MCF 10A (cell line): ENCODE data around the gene DPCD. TPM values are rescaled to one million over a fixed set of nuclear protein-coding genes. Genes with fewer than 3 reads are reported as not detected.

Source experiments
- BruUV-seq: library from RNA; stranded (reverse); fragments of 400-500 nt; replicated peaks from 2 replicates; lab custom pipeline; 2021; lab: Mats Ljungman, UMichigan
- CTCF ChIA-PET: fragments of 300-600 bp; sonication (Branson Sonifier 250); formaldehyde crosslinking; extraction: SDS; loops from one replicate; lab custom pipeline; 2021; ENCODE audit warnings: antibody characterized with exemption, inconsistent platforms; lab: Yijun Ruan, JAX
- POLR2A ChIA-PET: fragments of 300-600, 350-650 bp; sonication (Branson Sonifier 250); formaldehyde crosslinking; extraction: SDS; loops from one replicate; lab custom pipeline; 2020; ENCODE audit warnings: antibody characterized with exemption, inconsistent platforms; lab: Yijun Ruan, JAX
- DNase-seq: peaks from one replicate; pipeline ENCODE4 v3.0.0-alpha.2; 2018; ENCODE audit not compliant: unreplicated experiment
- H3K27ac Mint-ChIP-seq: one replicate; pipeline ENCODE4 v1.8.0; 2022; ENCODE audit warnings: mild to moderate bottlenecking, low read depth, mixed read lengths; ENCODE audit not compliant: unreplicated experiment
- H3K27me3 Mint-ChIP-seq: one replicate; pipeline ENCODE4 v1.8.0; 2022; ENCODE audit warnings: mixed read lengths; ENCODE audit not compliant: insufficient read depth, unreplicated experiment
- H3K36me3 Mint-ChIP-seq: one replicate; pipeline ENCODE4 v1.8.0; 2022; ENCODE audit warnings: mild to moderate bottlenecking, moderate library complexity, mixed read lengths; ENCODE audit not compliant: insufficient read depth, unreplicated experiment
- H3K4me1 Mint-ChIP-seq: one replicate; pipeline ENCODE4 v1.8.0; 2022; ENCODE audit warnings: mixed read lengths; ENCODE audit not compliant: insufficient read depth, unreplicated experiment
- H3K4me3 Mint-ChIP-seq: one replicate; pipeline ENCODE4 v1.8.0; 2022; ENCODE audit warnings: mild to moderate bottlenecking, moderate library complexity, mixed read lengths; ENCODE audit not compliant: unreplicated experiment
- H3K9me3 Mint-ChIP-seq: one replicate; pipeline ENCODE4 v1.8.0; 2022; ENCODE audit warnings: mixed read lengths; ENCODE audit not compliant: unreplicated experiment
- CTCF ChIP-seq: fragments of 200-600 bp; IDR thresholded peaks from one replicate; pipeline ENCODE4 v1.8.0; 2022; ENCODE audit warnings: antibody characterized with exemption, mild to moderate bottlenecking; ENCODE audit not compliant: unreplicated experiment
- intact Hi-C: fragments of 100-400 bp; cut with micrococcal nuclease; formaldehyde crosslinking; loops from 2 replicates; pipeline ENCODE4 v1.14.1; 2022
- total RNA-seq: library from RNA; stranded (reverse); gene quantifications from 2 replicates; pipeline ENCODE4 v1.2.3, GENCODE V29; 2022

The DPCD gene
- total RNA-seq, 1 experiment from 2014 or later, result 24.2 TPM

GRCh38 chr10:101569622-101570427, 18.3 kb upstream of the DPCD start:
- peak; percentile 94 for TF ChIP-seq CTCF
- peaks cover 10% of the 10 kb centered on the region for H3K36me3 Mint-ChIP-seq
- peak; percentile 69 for DNase-seq
- CTCF ChIA-PET, result interaction anchor here (0.5 to 7.7 kb wide), 31 partner anchors 8 to 414 kb away, joined by 3 to 118 read pairs (median 4); partner anchors contain the start of genes DPCD and POLL
- H3K4me3 Mint-ChIP-seq, result peak overlapping the region; percentile 72
- POLR2A ChIA-PET, result interaction anchor here (0.6 to 2.2 kb wide), 5 partner anchors 11 to 504 kb away, joined by 3 to 8 read pairs (median 3); partner anchors contain the start of genes DPCD and POLL
- H3K27me3 Mint-ChIP-seq, result peaks cover 18% of the 10 kb centered on the region
- H3K27ac Mint-ChIP-seq, result no peak overlapping the region
- intact Hi-C loops, result loop anchor here (1.0 to 2.0 kb wide), 4 partner anchors 33 to 409 kb away; no protein-coding TSS in a partner anchor
- H3K9me3 Mint-ChIP-seq, result no peaks in the 10 kb centered on the region
- BruUV-seq, result no TSS peak
- H3K4me1 Mint-ChIP-seq, result peaks cover 5% of the 10 kb centered on the region

DNA sequence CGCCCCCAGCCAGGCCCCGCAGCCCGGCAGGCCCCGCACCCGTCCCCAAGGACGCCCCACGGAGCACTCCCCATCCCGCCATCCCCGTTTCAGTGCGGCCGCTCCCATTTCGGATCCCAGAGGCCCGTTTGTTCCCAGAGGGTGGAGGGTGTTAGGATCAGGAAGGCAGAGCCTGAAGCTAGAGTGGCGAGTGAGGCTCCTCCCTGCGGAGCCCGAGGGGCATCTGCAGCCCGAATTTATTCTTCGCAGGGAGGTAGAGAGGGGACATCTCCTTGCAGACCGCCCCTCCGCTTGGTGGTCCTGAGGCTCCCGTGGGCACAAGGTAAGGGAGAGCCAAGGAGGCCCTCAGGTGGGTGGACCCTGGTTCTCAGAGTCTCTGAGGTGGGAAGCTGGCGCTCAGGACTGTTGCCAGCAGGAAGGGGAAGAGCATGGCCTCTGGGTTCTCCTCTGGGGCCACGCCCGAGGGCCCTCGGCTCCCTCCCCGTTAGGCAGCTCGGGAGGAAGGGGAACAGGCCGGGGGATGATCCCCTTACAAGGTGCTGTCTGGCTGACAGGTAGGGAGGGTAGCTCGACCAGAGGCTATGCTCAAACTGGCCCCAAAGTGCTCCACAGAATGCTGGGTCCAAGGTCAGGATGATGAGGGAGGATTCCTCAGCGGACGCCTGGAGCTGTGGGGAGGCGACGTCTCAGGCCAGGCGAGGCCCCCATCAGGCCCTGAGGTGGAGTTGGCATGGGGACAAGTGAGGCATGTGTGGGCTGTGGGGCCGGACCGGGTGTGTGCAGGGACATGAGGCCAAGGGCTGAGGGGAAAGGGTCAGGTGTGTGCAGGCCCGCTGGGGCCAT, 17.5 kb upstream of the DPCD start:
- H3K9me3 Mint-ChIP-seq, result no peaks in the 10 kb centered on the region
- H3K4me1 Mint-ChIP-seq, result peaks cover 5% of the 10 kb centered on the region
- intact Hi-C loops, result loop anchor here (1.0 to 2.0 kb wide), 4 partner anchors 34 to 409 kb away; no protein-coding TSS in a partner anchor
- H3K4me3 Mint-ChIP-seq, result peak overlapping the region; percentile 72
- H3K27me3 Mint-ChIP-seq, result peaks cover 10% of the 10 kb centered on the region
- no peak overlapping the region for H3K27ac Mint-ChIP-seq
- POLR2A ChIA-PET, result interaction anchor here (0.6 to 3.3 kb wide), 8 partner anchors 9 to 504 kb away, joined by 3 to 15 read pairs (median 4); partner anchors contain the start of genes DPCD and POLL
- CTCF ChIA-PET, result interaction anchor here (0.5 to 7.7 kb wide), 36 partner anchors 9 to 528 kb away, joined by 3 to 118 read pairs (median 4); partner anchors contain the start of genes DPCD and POLL
- peak; percentile 14 for DNase-seq
- H3K36me3 Mint-ChIP-seq, result peaks cover 10% of the 10 kb centered on the region
- BruUV-seq, result no TSS peak
- TF ChIP-seq CTCF, result no peak

DNA sequence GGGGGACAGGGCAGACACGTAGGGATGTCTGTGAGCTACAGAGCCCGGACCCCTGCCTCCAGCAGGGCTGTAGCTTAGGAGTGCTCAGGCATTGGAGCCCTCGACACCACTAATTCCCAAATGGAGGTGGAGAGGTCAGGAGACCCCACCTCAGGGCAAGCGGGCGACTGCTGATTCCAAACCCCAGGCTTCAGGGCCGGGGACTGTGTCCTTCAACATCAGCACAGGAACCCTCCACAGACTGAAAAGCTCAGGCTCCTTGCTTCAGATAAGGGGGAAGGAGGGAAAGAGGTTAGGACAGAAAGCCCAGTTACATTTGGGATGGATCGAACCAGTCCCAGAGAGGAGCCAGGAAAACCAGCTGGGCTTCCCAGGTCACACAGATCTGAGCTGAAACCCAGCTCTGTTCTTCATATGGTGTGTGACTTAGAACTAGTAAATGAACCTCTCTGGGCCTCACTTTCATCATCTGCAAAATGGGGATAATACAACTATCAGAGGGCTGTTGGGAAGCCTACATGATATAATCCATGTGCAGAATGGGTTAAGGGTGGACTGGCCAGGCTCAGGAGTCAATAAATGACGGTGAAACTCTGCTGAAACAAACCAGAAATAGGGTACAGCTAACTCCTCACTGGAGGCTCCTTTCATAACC, 16.7 kb upstream of the DPCD start:
- no TSS peak for BruUV-seq
- ChIA-PET POLR2A (interaction anchor here (0.6 to 3.3 kb wide), 9 partner anchors 9 to 357 kb away, joined by 3 to 15 read pairs (median 4); partner anchors contain the start of genes DPCD, NPM3 and POLL), CTCF (interaction anchor here (0.6 to 7.7 kb wide), 27 partner anchors 10 to 476 kb away, joined by 3 to 118 read pairs (median 5); partner anchors contain the start of genes DPCD and POLL)

More for the DNA sequence above, 16.7 kb upstream of the DPCD start:
- no peak for TF ChIP-seq CTCF
- peaks cover 10% of the 10 kb centered on the region for H3K36me3 Mint-ChIP-seq
- peaks cover 5% of the 10 kb centered on the region for H3K4me1 Mint-ChIP-seq
- intact Hi-C loops, result loop anchor here (2.0 kb wide), 2 partner anchors 35 to 129 kb away; no protein-coding TSS in a partner anchor
- no peak overlapping the region for H3K4me3 Mint-ChIP-seq
- no peaks in the 10 kb centered on the region for H3K9me3 Mint-ChIP-seq
- DNase-seq, result no peak
- H3K27me3 Mint-ChIP-seq, result peaks cover 3% of the 10 kb centered on the region
- no peak overlapping the region for H3K27ac Mint-ChIP-seq
